Measurements from ENCODE around the gene MYLIP. TPM values are rescaled to one million over a fixed set of nuclear protein-coding genes. Genes with fewer than 3 reads are reported as not detected.

MYLIP gene
- total RNA-seq, 1 donor from 2014 or later, result 16.6 TPM

DNA sequence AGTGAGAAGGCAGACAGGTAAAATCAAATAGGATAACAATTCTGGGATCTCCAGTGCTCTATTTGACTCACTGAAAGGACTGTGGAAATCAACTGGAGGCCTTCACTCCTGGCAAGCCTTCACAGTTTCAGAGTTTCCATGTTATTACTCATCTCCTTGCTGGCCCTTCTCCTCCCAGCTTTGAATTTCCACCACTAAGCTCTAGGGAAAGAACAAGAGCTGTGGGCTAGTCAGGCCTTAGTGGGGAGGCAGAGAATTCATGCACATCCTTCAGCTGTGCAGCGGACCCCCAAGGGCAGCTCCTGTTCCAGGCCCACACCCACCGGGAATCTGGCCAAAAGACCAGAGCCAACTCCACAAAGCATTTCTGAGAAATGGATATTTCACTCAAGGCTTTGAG, 26.0 kb downstream of the MYLIP start:
- TF ChIP-seq, protein P1, sequence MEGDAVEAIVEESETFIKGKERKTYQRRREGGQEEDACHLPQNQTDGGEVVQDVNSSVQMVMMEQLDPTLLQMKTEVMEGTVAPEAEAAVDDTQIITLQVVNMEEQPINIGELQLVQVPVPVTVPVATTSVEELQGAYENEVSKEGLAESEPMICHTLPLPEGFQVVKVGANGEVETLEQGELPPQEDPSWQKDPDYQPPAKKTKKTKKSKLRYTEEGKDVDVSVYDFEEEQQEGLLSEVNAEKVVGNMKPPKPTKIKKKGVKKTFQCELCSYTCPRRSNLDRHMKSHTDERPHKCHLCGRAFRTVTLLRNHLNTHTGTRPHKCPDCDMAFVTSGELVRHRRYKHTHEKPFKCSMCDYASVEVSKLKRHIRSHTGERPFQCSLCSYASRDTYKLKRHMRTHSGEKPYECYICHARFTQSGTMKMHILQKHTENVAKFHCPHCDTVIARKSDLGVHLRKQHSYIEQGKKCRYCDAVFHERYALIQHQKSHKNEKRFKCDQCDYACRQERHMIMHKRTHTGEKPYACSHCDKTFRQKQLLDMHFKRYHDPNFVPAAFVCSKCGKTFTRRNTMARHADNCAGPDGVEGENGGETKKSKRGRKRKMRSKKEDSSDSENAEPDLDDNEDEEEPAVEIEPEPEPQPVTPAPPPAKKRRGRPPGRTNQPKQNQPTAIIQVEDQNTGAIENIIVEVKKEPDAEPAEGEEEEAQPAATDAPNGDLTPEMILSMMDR (IDR thresholded peaks at IDR 0.05), result no peak
- H3K27me3 Mint-ChIP-seq (ENCODE audit: low read depth), result no peaks in the 10 kb centered on the region
- no peak overlapping the region for H3K4me3 Mint-ChIP-seq (ENCODE audit: unreplicated experiment)
- DNase-seq (ENCODE audit: low spot score), result no peak
- H3K27ac Mint-ChIP-seq (ENCODE audit: unreplicated experiment), result peak overlapping the region; percentile 87
- no peaks in the 10 kb centered on the region for H3K9me3 Mint-ChIP-seq (ENCODE audit: low read depth)
- peaks cover 28% of the 10 kb centered on the region for H3K4me1 Mint-ChIP-seq (ENCODE audit: low read depth)
- peaks cover 6% of the 10 kb centered on the region for H3K36me3 Mint-ChIP-seq (ENCODE audit: low read depth)

DNA sequence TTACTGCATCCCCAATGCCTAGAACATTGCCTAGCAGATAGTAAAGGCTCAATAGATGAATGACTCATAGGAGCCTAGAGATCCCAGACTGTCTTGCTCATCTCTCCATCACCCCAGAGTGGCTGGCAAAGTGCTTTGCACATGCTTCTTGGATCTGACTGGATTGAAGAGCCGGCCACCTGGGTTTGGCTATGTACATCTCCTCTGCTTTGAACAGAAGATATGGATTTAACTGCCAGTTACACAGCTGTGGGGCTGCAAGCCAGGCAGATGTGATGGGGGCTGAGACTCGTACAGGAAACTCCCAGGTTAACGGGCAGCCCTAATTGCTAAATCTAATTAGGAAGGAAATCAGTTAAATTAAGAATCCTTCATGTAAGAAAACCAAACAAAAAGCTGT, 28.6 kb downstream of the MYLIP start:
- no peaks in the 10 kb centered on the region for H3K36me3 Mint-ChIP-seq (ENCODE audit: low read depth)
- no peaks in the 10 kb centered on the region for H3K9me3 Mint-ChIP-seq (ENCODE audit: low read depth)
- H3K4me1 Mint-ChIP-seq (ENCODE audit: low read depth), result peaks cover 28% of the 10 kb centered on the region
- H3K4me3 Mint-ChIP-seq (ENCODE audit: unreplicated experiment), result no peak overlapping the region
- no peaks in the 10 kb centered on the region for H3K27me3 Mint-ChIP-seq (ENCODE audit: low read depth)
- no peak overlapping the region for H3K27ac Mint-ChIP-seq (ENCODE audit: unreplicated experiment)
- TF ChIP-seq, protein P1 (IDR thresholded peaks at IDR 0.05), result no peak
- no peak for DNase-seq (ENCODE audit: low spot score)

DNA sequence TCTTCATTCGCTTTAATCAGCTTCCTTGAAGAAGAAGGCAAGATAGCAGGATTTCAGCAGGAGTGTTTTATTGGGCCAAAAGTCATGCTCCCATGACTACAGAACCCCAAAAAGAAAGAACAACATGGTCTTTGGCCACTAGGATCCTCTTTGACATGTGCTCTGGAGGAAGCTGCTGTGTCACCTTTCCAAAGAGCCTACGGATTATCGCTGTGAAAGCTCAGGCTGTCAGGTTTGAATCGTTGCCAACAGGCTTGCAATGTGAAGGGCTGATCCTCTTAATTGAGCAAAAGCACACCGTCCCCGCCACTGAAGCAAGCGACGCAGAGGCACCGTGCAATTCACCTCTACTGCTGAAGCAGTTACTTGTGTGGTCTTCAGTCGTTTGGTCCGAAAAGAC, 29.0 kb downstream of the MYLIP start:
- Mint-ChIP-seq H3K27ac (ENCODE audit: unreplicated experiment) (no peak overlapping the region), H3K4me3 (ENCODE audit: unreplicated experiment) (no peak overlapping the region), H3K27me3 (ENCODE audit: low read depth) (no peaks in the 10 kb centered on the region), H3K9me3 (ENCODE audit: low read depth) (no peaks in the 10 kb centered on the region), H3K4me1 (ENCODE audit: low read depth) (peaks cover 24% of the 10 kb centered on the region), H3K36me3 (ENCODE audit: low read depth) (no peaks in the 10 kb centered on the region)
- TF ChIP-seq, protein P1 (IDR thresholded peaks at IDR 0.05), result no peak
- no peak for DNase-seq (ENCODE audit: low spot score)

DNA sequence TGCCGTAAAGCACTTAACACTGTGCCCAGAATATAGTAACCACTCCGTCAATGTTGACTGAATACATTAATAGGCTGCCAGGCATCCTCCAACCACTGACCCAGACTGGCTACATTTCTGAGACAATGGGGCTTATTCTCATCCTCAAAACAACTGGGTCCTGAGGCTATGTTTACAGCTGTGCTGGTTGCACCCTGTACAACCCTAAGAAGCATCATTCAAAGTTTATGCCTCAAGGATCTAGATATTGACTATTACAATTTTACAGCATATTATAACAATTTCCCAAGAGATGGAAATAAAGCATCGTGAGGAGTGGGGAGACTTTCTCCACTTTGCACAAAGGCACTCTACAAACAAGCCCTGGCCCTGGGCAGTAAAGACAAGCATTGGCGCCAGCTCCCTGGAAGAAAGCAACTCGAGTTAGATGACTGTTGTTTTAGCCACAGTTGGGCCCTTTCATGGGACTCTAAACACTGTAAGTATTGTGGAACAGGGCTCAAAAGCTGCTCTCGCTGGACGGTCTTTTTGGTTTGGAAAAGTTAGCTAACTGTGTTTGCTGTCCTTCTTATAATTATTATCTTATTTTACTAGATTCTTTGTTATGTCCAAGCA, 30.2 kb downstream of the MYLIP start:
- Mint-ChIP-seq H3K9me3 (ENCODE audit: low read depth) (no peaks in the 10 kb centered on the region), H3K27ac (ENCODE audit: unreplicated experiment) (no peak overlapping the region), H3K36me3 (ENCODE audit: low read depth) (no peaks in the 10 kb centered on the region), H3K27me3 (ENCODE audit: low read depth) (no peaks in the 10 kb centered on the region), H3K4me1 (ENCODE audit: low read depth) (peaks cover 24% of the 10 kb centered on the region), H3K4me3 (ENCODE audit: unreplicated experiment) (no peak overlapping the region)
- no peak for DNase-seq (ENCODE audit: low spot score)
- TF ChIP-seq, protein P1 (IDR thresholded peaks at IDR 0.05), result no peak

DNA sequence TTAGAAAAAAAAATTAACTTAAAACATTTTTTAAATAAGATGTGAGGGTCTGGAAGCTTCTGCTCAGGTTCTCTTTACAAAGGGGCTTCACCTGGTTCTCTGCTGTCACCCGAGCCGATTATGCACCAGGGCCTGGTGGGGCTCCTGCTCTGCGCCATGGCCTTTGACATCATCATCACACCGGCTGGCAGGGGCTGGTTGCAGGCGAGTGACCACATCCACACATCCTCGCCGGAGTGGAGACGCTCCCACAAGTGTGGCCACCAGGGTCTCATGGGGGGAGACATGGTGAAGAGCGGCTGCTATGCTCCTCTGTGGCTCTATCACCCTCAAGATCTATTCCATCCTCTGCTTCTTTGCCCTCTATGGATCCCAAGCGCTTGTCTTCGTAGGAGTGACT, 31.9 kb downstream of the MYLIP start:
- H3K27me3 Mint-ChIP-seq (ENCODE audit: low read depth), result no peaks in the 10 kb centered on the region
- TF ChIP-seq, protein P1 (IDR thresholded peaks at IDR 0.05), result no peak

More for the DNA sequence above, 31.9 kb downstream of the MYLIP start:
- no peaks in the 10 kb centered on the region for H3K9me3 Mint-ChIP-seq (ENCODE audit: low read depth)
- no peaks in the 10 kb centered on the region for H3K36me3 Mint-ChIP-seq (ENCODE audit: low read depth)
- H3K27ac Mint-ChIP-seq (ENCODE audit: unreplicated experiment), result no peak overlapping the region
- H3K4me3 Mint-ChIP-seq (ENCODE audit: unreplicated experiment), result no peak overlapping the region
- no peak for DNase-seq (ENCODE audit: low spot score)
- H3K4me1 Mint-ChIP-seq (ENCODE audit: low read depth), result peaks cover 9% of the 10 kb centered on the region

Data from chondrocyte (in vitro differentiated cells).